Mesothelial cell of epicardium (in vitro differentiated cells): Measurements from ENCODE around the gene DNAAF8. TPM values are rescaled to one million over a fixed set of nuclear protein-coding genes. Genes with fewer than 3 reads are reported as not detected.

ENCODE experiments used
- DNase-seq, 2 experiments: peaks; one replicate each; pipeline ENCODE4 v3.0.0; 2021; ENCODE audit warnings: low spot score in 2 of 2; ENCODE audit not compliant: unreplicated experiment in 2 of 2
- H3K27ac Mint-ChIP-seq: 2 replicates; pipeline ENCODE4 v1.8.0; 2021; ENCODE audit warnings: mixed read lengths
- H3K27me3 Mint-ChIP-seq: 2 replicates; pipeline ENCODE4 v1.8.0; 2021; ENCODE audit warnings: low read depth, mixed read lengths
- H3K36me3 Mint-ChIP-seq: 2 replicates; pipeline ENCODE4 v1.8.0; 2021; ENCODE audit warnings: mixed read lengths
- H3K4me1 Mint-ChIP-seq: 2 replicates; pipeline ENCODE4 v1.8.0; 2021; ENCODE audit warnings: mixed read lengths
- H3K4me3 Mint-ChIP-seq: 2 replicates; pipeline ENCODE4 v1.8.0; 2021; ENCODE audit warnings: mild to moderate bottlenecking, moderate library complexity, mixed read lengths
- H3K9me3 Mint-ChIP-seq: 2 replicates; pipeline ENCODE4 v1.8.0; 2021; ENCODE audit warnings: mixed read lengths
- total RNA-seq: library from RNA; stranded (reverse); gene quantifications from 3 replicates; pipeline ENCODE4 v1.2.1, GENCODE V29; 2021
- TF ChIP-seq, protein P1 (sequence below): fragments of 200-600 bp; sonication (generic); IDR thresholded peaks from one replicate; pipeline ENCODE4 v1.5.0; 2021; ENCODE audit warnings: antibody characterized with exemption; ENCODE audit not compliant: unreplicated experiment

DNAAF8 gene
- total RNA-seq, 1 donor from 2014 or later: 0.45 TPM

DNA sequence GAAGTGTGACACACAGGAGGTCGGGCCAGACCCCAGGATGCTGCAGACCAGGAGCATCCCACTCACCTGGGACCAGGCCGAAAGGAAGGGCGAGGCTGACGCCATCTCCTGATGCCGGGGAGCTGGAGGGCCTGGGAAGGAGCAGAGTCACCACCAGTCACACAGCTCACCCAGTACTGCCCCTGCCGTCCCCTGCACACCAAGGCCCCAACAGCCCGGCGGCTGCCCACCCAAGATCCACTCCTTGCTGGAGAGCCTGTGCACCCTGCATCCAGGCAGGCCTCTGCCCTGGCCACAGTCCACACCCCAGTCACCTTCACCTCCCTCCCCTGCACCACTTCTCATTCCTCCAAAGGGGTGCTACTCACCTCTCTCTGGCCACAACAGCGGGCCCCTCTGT is 27.9 kb downstream of the DNAAF8 start:
- H3K4me3 Mint-ChIP-seq: no peak overlapping the region
- H3K27me3 Mint-ChIP-seq: no peaks in the 10 kb centered on the region
- H3K27ac Mint-ChIP-seq: no peak overlapping the region
- DNase-seq: no peak
- H3K36me3 Mint-ChIP-seq: peaks cover 25% of the 10 kb centered on the region
- H3K4me1 Mint-ChIP-seq: peaks cover 9% of the 10 kb centered on the region
- TF ChIP-seq, protein P1, sequence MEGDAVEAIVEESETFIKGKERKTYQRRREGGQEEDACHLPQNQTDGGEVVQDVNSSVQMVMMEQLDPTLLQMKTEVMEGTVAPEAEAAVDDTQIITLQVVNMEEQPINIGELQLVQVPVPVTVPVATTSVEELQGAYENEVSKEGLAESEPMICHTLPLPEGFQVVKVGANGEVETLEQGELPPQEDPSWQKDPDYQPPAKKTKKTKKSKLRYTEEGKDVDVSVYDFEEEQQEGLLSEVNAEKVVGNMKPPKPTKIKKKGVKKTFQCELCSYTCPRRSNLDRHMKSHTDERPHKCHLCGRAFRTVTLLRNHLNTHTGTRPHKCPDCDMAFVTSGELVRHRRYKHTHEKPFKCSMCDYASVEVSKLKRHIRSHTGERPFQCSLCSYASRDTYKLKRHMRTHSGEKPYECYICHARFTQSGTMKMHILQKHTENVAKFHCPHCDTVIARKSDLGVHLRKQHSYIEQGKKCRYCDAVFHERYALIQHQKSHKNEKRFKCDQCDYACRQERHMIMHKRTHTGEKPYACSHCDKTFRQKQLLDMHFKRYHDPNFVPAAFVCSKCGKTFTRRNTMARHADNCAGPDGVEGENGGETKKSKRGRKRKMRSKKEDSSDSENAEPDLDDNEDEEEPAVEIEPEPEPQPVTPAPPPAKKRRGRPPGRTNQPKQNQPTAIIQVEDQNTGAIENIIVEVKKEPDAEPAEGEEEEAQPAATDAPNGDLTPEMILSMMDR: no peak
- no peaks in the 10 kb centered on the region for H3K9me3 Mint-ChIP-seq

DNA sequence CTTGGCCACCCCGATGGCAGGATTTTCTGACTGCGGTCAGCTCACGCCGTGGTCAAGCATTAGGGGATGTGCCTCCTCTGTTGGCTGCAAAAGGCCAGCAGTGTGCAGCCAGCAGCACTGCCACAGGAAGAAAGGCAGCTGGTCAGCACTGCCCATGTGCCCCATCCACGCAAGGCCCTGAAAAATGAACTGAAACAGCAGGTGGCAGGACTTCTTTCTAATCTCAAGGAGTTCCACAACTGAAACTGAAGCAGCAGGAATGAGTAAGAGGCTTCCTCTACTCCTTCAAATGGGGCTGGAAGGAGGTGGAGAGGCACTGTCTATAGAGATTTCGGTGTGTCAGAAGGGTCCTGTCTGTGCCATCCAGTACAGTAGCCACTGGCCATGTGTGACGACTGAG is 29.5 kb downstream of the DNAAF8 start:
- no peak for DNase-seq
- TF ChIP-seq, protein P1: no peak
- no peaks in the 10 kb centered on the region for H3K27me3 Mint-ChIP-seq
- H3K9me3 Mint-ChIP-seq: no peaks in the 10 kb centered on the region
- peaks cover 19% of the 10 kb centered on the region for H3K36me3 Mint-ChIP-seq
- no peak overlapping the region for H3K27ac Mint-ChIP-seq
- peaks cover 15% of the 10 kb centered on the region for H3K4me1 Mint-ChIP-seq
- no peak overlapping the region for H3K4me3 Mint-ChIP-seq

DNA sequence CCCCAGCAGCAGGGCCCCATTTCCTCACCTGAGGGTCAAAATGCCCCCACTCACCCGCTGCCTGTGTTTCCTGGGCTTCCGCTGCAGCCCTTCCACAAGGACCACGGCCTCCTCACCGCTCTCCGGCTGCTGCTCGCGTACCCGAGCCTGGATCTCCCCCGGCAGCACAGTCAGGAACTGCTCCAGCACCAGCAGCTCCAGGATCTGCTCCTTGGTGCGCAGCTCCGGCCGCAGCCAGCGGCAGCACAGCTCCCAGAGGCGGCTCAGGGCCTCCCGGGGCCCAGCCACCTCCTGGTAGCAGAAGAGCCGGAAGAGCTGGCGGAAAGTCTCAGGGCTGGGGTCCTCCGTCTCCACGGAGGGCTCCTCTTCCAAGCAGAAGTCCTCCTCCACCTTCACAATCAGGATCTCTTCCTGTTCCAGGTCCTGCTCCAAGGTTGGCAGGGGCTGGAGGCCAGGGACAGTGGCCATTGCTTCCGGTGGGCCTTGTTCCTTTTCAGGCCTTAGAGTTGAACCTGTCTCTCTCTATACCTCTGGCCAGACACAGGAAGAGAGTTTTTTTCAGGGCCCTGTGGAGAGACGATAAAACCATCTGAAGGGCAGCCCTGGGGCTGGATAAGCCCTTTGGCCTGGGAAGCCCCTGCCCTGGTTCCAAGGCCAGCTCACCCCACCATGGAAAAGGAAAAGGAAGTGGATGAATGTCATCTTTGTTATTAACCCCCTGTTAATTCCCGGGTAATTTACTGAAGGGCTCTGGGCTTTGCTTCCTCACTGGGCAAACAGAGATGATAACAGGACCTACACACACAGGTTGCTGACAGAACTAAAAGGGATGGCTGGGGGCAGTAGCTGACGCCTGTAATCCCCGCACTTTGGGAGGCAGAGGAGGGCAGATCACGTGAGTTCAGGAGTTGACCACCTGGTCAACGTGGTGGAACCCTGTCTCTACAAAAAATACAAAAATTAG is 31.5 kb downstream of the DNAAF8 start:
- peaks cover 5% of the 10 kb centered on the region for H3K36me3 Mint-ChIP-seq
- peaks cover 15% of the 10 kb centered on the region for H3K4me1 Mint-ChIP-seq
- no peaks in the 10 kb centered on the region for H3K27me3 Mint-ChIP-seq
- H3K4me3 Mint-ChIP-seq: peak overlapping the region; percentile 75
- TF ChIP-seq, protein P1: no peak
- no peak for DNase-seq
- H3K27ac Mint-ChIP-seq: peak overlapping the region; percentile 71
- no peaks in the 10 kb centered on the region for H3K9me3 Mint-ChIP-seq

DNA sequence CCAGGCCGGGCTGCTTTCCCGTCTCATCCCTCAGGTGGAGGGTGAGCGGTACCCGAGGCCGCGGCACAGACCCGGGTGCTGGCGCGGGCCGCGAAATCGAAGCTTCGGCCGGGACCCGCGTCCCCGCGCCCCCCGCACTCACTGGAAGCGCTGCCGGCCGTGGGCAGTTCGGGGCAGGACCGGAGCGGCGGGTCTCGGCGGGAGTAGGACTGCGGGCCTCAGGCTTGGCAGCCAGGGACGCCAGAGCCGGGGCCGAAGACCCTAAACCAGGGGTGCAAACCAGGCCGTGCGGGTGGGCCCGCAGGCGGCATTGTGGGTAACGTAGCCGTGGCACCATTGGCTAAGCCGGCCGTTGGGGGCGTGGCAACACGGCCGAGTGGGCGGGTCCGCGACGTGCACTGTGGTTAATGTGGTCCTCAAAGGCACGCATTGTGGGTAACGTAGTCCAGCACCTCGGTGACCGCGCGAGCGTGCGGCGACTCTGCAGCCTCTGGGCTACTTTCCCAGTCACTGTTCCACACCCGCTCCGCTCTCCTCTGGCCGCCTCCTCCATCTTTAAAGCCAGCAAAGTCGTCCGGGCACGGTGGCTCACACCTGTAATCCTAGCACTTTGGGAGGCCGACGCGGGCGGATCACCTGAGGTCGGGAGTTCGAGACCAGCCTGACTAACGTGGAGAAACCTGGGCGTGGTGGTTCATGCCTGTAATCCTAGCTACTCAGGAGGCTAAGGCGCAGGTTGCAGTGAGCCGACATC is 32.7 kb downstream of the DNAAF8 start, which contains the start of gene ZNF500:
Gene ZNF500, minus strand, starts transcription at position 288 of the 754 bp plus-strand sequence. CDS start 1,184 bp downstream, outside the sequence.
- TF ChIP-seq, protein P1: no peak
- Mint-ChIP-seq H3K36me3 (peaks cover 2% of the 10 kb centered on the region), H3K27ac (peak within 1 kb of the TSS; percentile 97), H3K27me3 (no peaks in the 10 kb centered on the region), H3K4me1 (peaks cover 15% of the 10 kb centered on the region), H3K9me3 (no peaks in the 10 kb centered on the region), H3K4me3 (peak within 1 kb of the TSS; percentile 79)
- peak; percentile 88 to 98 for DNase-seq

DNA sequence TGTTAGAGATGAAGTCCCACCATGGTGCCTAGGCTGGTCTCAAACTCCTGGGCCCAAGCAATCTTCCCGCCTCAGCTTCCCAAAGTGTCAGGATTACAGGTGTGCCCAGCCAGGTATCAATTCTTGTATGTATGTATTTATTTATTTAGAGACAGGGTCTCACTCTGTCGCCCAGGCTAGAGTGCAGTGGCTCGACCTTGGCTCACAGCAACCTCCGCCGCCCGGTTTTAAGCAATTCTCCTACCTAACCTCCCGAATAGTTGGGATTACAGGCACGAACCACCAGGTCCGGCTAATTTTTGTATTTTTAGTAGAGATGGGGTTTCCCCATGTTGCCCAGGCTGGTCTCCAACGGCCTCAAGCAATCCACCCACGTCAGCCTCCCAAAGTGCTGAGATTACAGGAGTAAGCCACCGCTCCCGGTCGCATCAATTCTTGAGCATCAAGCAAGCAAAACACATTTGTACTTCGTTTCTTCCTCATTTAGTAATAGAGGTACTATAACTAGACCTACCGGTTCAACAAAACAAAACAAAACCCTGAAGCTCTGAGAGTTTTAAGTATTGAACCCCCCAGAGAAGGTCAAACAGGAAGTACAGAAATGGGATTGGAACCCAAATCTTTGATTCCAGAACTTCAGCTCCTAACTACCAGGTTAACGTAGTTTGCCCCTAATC is 33.7 kb downstream of the DNAAF8 start:
- Mint-ChIP-seq H3K9me3 (no peaks in the 10 kb centered on the region), H3K27me3 (no peaks in the 10 kb centered on the region), H3K27ac (peak overlapping the region; percentile 97), H3K36me3 (no peaks in the 10 kb centered on the region), H3K4me1 (peaks cover 15% of the 10 kb centered on the region), H3K4me3 (peak overlapping the region; percentile 79)
- TF ChIP-seq, protein P1: no peak
- no peak for DNase-seq
